ENCODE data around the gene ANKZF1. TPM values are rescaled to one million over a fixed set of nuclear protein-coding genes. Genes with fewer than 3 reads are reported as not detected.

ANKZF1 gene
- total and polyA plus RNA-seq, 10 of the 15 experiments (the other 5 are each of a cell fraction or from before 2014, with no cell fraction given): 3.1 to 104 (median 35.0) TPM

GRCh38 chr2:219218732-219219701, 10.6 kb upstream of the ANKZF1 start, which contains the start of gene ABCB6:
Gene ABCB6 (minus strand): TSS chr2:219218958. CDS start chr2:219218673, 285 bp downstream.
- H3K9ac ChIP-seq (ENCODE audit: control insufficient read depth, insufficient read depth, low read length): peak within 1 kb of the TSS; percentile 76
- SMC1A ChIA-PET (ENCODE audit: uncharacterized antibody, unreplicated experiment): interaction anchor here (0.7 to 1.8 kb wide), 8 partner anchors 10 to 61 kb away, joined by 3 to 8 read pairs (median 4); partner anchors contain the start of genes ANKZF1, ATG9A, CNPPD1 and GLB1L
- H3K4me2 ChIP-seq (ENCODE audit: control insufficient read depth, insufficient read depth): peak within 1 kb of the TSS; percentile 99
- no peaks in the 10 kb centered on the region for H3K9me3 ChIP-seq (replicated peaks; ENCODE audit: control insufficient read depth, insufficient read depth, low read length)
- CTCF ChIA-PET: interaction anchor here (0.6 to 1.7 kb wide), 4 partner anchors 9 to 76 kb away, joined by 3 to 5 read pairs (median 3); no protein-coding TSS in a partner anchor
- peaks cover 16% of the 10 kb centered on the region for H3K4me1 ChIP-seq (ENCODE audit: control insufficient read depth, insufficient read depth, low read length)
- peak within 1 kb of the TSS; percentile 92 for H3K4me3 ChIP-seq
- peak; percentile 92 for ATAC-seq
- no peaks in the 10 kb centered on the region for H3K27me3 ChIP-seq (replicated peaks in 1 of 2; ENCODE audit: control insufficient read depth in 2 of 2, insufficient read depth in 2 of 2, low read length in 1 of 2)
- H4K20me1 ChIP-seq (ENCODE audit: control insufficient read depth, insufficient read depth): no peaks in the 10 kb centered on the region; the same call in 1 of the 2 replicates
- no TSS peak for BruUV-seq (replicated peaks)
- H2AFZ ChIP-seq (ENCODE audit: control insufficient read depth, low read depth, low read length): peak within 1 kb of the TSS; percentile 79
- peak; percentile 63 for DNase-seq (ENCODE audit: low read depth, low spot score)
- RAD21 ChIA-PET (ENCODE audit: unreplicated experiment): interaction anchor here (0.9 to 2.2 kb wide), 3 partner anchors 11 to 59 kb away, joined by 3 to 11 read pairs (median 4); partner anchors contain the start of genes ANKZF1 and ATG9A
- 28% methylated on average over 71 of the region's 71 CpGs for WGBS (ENCODE audit: insufficient coverage, insufficient replicate concordance, low lambda C conversion rate, missing lambda C conversion rate)
- peak within 1 kb of the TSS; percentile 63 for H3K27ac ChIP-seq (ENCODE audit: control insufficient read depth, insufficient read depth)
- FAIRE-seq: peak; percentile 92
- in situ Hi-C loops (cut with MboI) (no loop called here), intact Hi-C loops (cut with micrococcal nuclease; ENCODE audit: unreplicated experiment) (loop anchor here (2.0 kb wide), 1 partner anchor 76 kb away; no protein-coding TSS in a partner anchor)
- peaks cover 12 to 27% of the 10 kb centered on the region in 2 experiments for H3K36me3 ChIP-seq (ENCODE audit: control insufficient read depth in 2 of 2, insufficient read depth in 2 of 2, low read length in 1 of 2)
- peaks cover 14% of the 10 kb centered on the region for H3K79me2 ChIP-seq (ENCODE audit: control insufficient read depth, insufficient read depth, low read length)
- POLR2A ChIA-PET: interaction anchor here (0.6 to 3.8 kb wide), 9 partner anchors 11 to 332 kb away, joined by 3 to 21 read pairs (median 5); partner anchors contain the start of genes ANKZF1, ATG9A, CNPPD1 and GLB1L
- 0 out of 2 replicates have a peak, but pooled peaks have one; percentile 29 for TF ChIP-seq CREM (IDR thresholded peaks at IDR 0.05; ENCODE audit: low read depth)
- peak; percentile 91 for TF ChIP-seq POLR2AphosphoS2 (IDR thresholded peaks at IDR 0.05; ENCODE audit: low read depth, low read length)
- peak; percentile 73; the same call in 1 of the 2 replicates for TF ChIP-seq RB1 (IDR thresholded peaks at IDR 0.05; ENCODE audit: borderline replicate concordance)
- 0 out of 2 replicates have a peak, but pooled peaks have one; percentile 5 for TF ChIP-seq FOXK2 (IDR thresholded peaks at IDR 0.05)
- TF ChIP-seq MAX (IDR thresholded peaks at IDR 0.05; ENCODE audit: low read depth, low read length): peak; percentile 89
- peak; percentile 89 for TF ChIP-seq ZNF687 (IDR thresholded peaks at IDR 0.05)
- TF ChIP-seq BACH1 (IDR thresholded peaks at IDR 0.05; ENCODE audit: borderline replicate concordance): peak; percentile 93
- peak; percentile 34; the same call in 1 of the 2 replicates for TF ChIP-seq YY1 (IDR thresholded peaks at IDR 0.05; ENCODE audit: low read depth, low read length)
- TF ChIP-seq GATAD2B (conservative IDR thresholded peaks at IDR 0.05; ENCODE audit: low read depth): peak; percentile 89
- TF ChIP-seq BHLHE40 (IDR thresholded peaks at IDR 0.05; ENCODE audit: borderline replicate concordance in 1 of 2, low read depth in 2 of 2, low read length in 1 of 2): peak; percentile 92 to 97
- TF ChIP-seq MEF2B (IDR thresholded peaks at IDR 0.05; ENCODE audit: partially characterized antibody, poor library complexity, severe bottlenecking): peak; percentile 27
- TF ChIP-seq ZBTB40 (IDR thresholded peaks at IDR 0.05; ENCODE audit: borderline replicate concordance): no peak
